HL-60 (cell line): ENCODE data around the gene STARD7.

Experiments
- CTCF ChIP-seq: IDR thresholded peaks from one replicate; pipeline ENCODE4 v1.5.1; 2011; ENCODE audit warnings: low read length, control low read depth, inconsistent platforms; ENCODE audit not compliant: insufficient read depth
- POLR2AphosphoS5 ChIP-seq: IDR thresholded peaks from 2 replicates; pipeline ENCODE4 v1.6.1; 2012; ENCODE audit warnings: low read depth

- TF ChIP-seq CTCF: no peak
- no peak for TF ChIP-seq POLR2AphosphoS5
Observed at GRCh38 chr2:96214554-96214953, 5.9 kb upstream of the STARD7 start.
